IMR-90 (cell line): ENCODE data around the gene EIF1. TPM values are rescaled to one million over a fixed set of nuclear protein-coding genes. Genes with fewer than 3 reads are reported as not detected.
A peak's percentile ranks its signal among the peaks of the same experiment; 100 is the strongest.

Source experiments
- ATAC-seq: fragments of 200-7000 bp; cut with Tn5 transposase; 2 replicates; pipeline ENCODE4 v1.9.1; 2020; ENCODE audit warnings: low read depth, mild to moderate bottlenecking, moderate library complexity
- BruUV-seq: library from RNA; stranded (reverse); fragments of 400-500 nt; replicated peaks from 2 replicates; lab custom pipeline; 2021; lab: Mats Ljungman, UMichigan
- CTCF ChIA-PET: fragments of 300-600 bp; formaldehyde crosslinking; extraction: SDS; loops from one replicate; lab custom pipeline; 2021; ENCODE audit warnings: antibody characterized with exemption; lab: Yijun Ruan, JAX
- POLR2A ChIA-PET: fragments of 300-600 bp; sonication (Branson Sonifier 250); formaldehyde crosslinking; loops from one replicate; lab custom pipeline; 2022; ENCODE audit warnings: antibody characterized with exemption; ENCODE audit not compliant: unreplicated experiment; lab: Charles Lee
- DNase-seq: peaks from one replicate; pipeline ENCODE4 v3.0.0; 2013
- H2AFZ ChIP-seq: replicated peaks from 2 replicates; pipeline ENCODE3; 2013; ENCODE audit warnings: low read length, mild to moderate bottlenecking; ENCODE audit not compliant: poor library complexity
- H2AK5ac ChIP-seq: 2 replicates; pipeline ENCODE4 v1.6.1; 2013; ENCODE audit warnings: low read depth, low read length, inconsistent platforms
- H2AK9ac ChIP-seq: replicated peaks from 2 replicates; pipeline ENCODE3; 2013; ENCODE audit warnings: mild to moderate bottlenecking, low read depth, low read length, moderate library complexity; ENCODE audit not compliant: poor library complexity
- H2BK120ac ChIP-seq: 2 replicates; pipeline ENCODE4 v1.6.1; 2013; ENCODE audit warnings: low read depth, low read length, inconsistent platforms
- H2BK15ac ChIP-seq: 3 replicates; pipeline ENCODE4 v1.6.1; 2013; ENCODE audit warnings: low read depth, low read length, inconsistent platforms
- H2BK20ac ChIP-seq: 2 replicates; pipeline ENCODE4 v1.6.1; 2013; ENCODE audit warnings: low read depth, mild to moderate bottlenecking, inconsistent platforms, low read length, moderate library complexity
- H2BK5ac ChIP-seq: 2 replicates; pipeline ENCODE4 v1.6.1; 2013; ENCODE audit warnings: mild to moderate bottlenecking, low read depth, low read length, inconsistent platforms; ENCODE audit not compliant: poor library complexity, severe bottlenecking
- H3K14ac ChIP-seq: replicated peaks from 2 replicates; pipeline ENCODE4 v1.6.1; 2013; ENCODE audit warnings: low read depth, low read length, inconsistent platforms
- H3K18ac ChIP-seq: 2 replicates; pipeline ENCODE4 v1.6.1; 2013; ENCODE audit warnings: low read depth, low read length, control low read depth
- H3K23ac ChIP-seq: 2 replicates; pipeline ENCODE4 v1.6.1; 2013; ENCODE audit warnings: low read depth, low read length, inconsistent platforms
- H3K27ac ChIP-seq: 2 replicates; pipeline ENCODE4 v1.5.1; 2013; ENCODE audit warnings: mild to moderate bottlenecking, control low read depth, low read length; ENCODE audit not compliant: insufficient read depth
- H3K27me3 ChIP-seq: 2 replicates; pipeline ENCODE4 v1.6.1; 2013; ENCODE audit warnings: low read length; ENCODE audit not compliant: control insufficient read depth, insufficient read depth
- H3K36me3 ChIP-seq: 2 replicates; pipeline ENCODE4 v1.6.1; 2013; ENCODE audit warnings: low read length, mixed read lengths; ENCODE audit not compliant: control insufficient read depth, insufficient read depth
- H3K4ac ChIP-seq: 2 replicates; pipeline ENCODE4 v1.6.1; 2013; ENCODE audit warnings: low read depth, low read length, inconsistent platforms
- H3K4me1 ChIP-seq: 2 replicates; pipeline ENCODE4 v1.6.1; 2013; ENCODE audit warnings: low read length, mixed read lengths; ENCODE audit not compliant: control insufficient read depth, insufficient read depth
- H3K4me2 ChIP-seq: 2 replicates; pipeline ENCODE4 v1.6.1; 2013; ENCODE audit warnings: low read depth, mild to moderate bottlenecking, control low read depth, low read length, moderate library complexity
- H3K4me3 ChIP-seq: 2 replicates; pipeline ENCODE4 v1.5.1; 2013; ENCODE audit warnings: low read depth, mild to moderate bottlenecking, control low read depth, low read length, moderate library complexity; ENCODE audit not compliant: insufficient read depth
- H3K56ac ChIP-seq: 2 replicates; pipeline ENCODE4 v1.6.1; 2013; ENCODE audit warnings: low read length, inconsistent platforms; ENCODE audit not compliant: insufficient read depth; ENCODE audit errors: extremely low read depth
- H3K79me1 ChIP-seq, 2 experiments: 2 replicates each; pipeline ENCODE4 v1.6.1; 2013; ENCODE audit warnings: low read length in 2 of 2, inconsistent platforms in 1 of 2, low read depth in 1 of 2
- H3K9ac ChIP-seq: 2 replicates; pipeline ENCODE4 v1.6.1; 2013; ENCODE audit warnings: low read depth, low read length, control low read depth
- H3K9me1 ChIP-seq: 2 replicates; pipeline ENCODE4 v1.6.1; 2013; ENCODE audit warnings: low read length, inconsistent platforms; ENCODE audit not compliant: insufficient read depth
- H3K9me3 ChIP-seq: 2 replicates; pipeline ENCODE4 v1.6.1; 2013; ENCODE audit warnings: low read length; ENCODE audit not compliant: control insufficient read depth, insufficient read depth
- H4K20me1 ChIP-seq: 2 replicates; pipeline ENCODE4 v1.6.1; 2013; ENCODE audit warnings: low read length, inconsistent platforms; ENCODE audit not compliant: insufficient read depth
- H4K5ac ChIP-seq: 2 replicates; pipeline ENCODE4 v1.6.1; 2013; ENCODE audit warnings: mild to moderate bottlenecking, low read depth, low read length, control low read depth
- H4K8ac ChIP-seq, 2 experiments: 2 replicates each; pipeline ENCODE4 v1.6.1; 2013; ENCODE audit warnings: low read depth in 2 of 2, low read length in 2 of 2, control low read depth in 1 of 2, inconsistent platforms in 1 of 2
- H4K91ac ChIP-seq: 2 replicates; pipeline ENCODE4 v1.6.1; 2013; ENCODE audit warnings: low read depth, low read length, inconsistent platforms; ENCODE audit not compliant: insufficient read depth
- CHD1 ChIP-seq: IDR thresholded peaks from 2 replicates; pipeline ENCODE4 v1.6.1; 2012; ENCODE audit warnings: low read depth, low read length, improper control_type of control experiment
- SMC3 ChIP-seq: fragments of 150-350 bp; IDR thresholded peaks from 2 replicates; pipeline ENCODE4 v1.6.1; 2016; ENCODE audit warnings: low read depth, mild to moderate bottlenecking, antibody characterized with exemption, low read length, moderate library complexity
- USF2 ChIP-seq: fragments of 150-350 bp; IDR thresholded peaks from 2 replicates; pipeline ENCODE4 v1.6.1; 2017; ENCODE audit warnings: mild to moderate bottlenecking, antibody characterized with exemption, low read length, low read depth
- WGBS, 2 experiments: methylation state at CpG; one replicate each; pipeline versions ENCODE4 v1.1.5 to v1.1.7; 2013; ENCODE audit warnings: missing lambda C conversion rate in 2 of 2; ENCODE audit not compliant: insufficient read length in 1 of 2; ENCODE audit errors: extremely low coverage in 2 of 2; 5-methylcytosine and 5-hydroxymethylcytosine counted together
- dilution Hi-C: fragments of 300-500 bp; cut with HindIII; formaldehyde crosslinking; loops from one replicate; pipeline ENCODE4 v1.14.3; 2018; ENCODE audit warnings: low sequenced_read_pairs; ENCODE audit not compliant: unreplicated experiment
- in situ Hi-C: fragments of 300-500 bp; cut with MboI; formaldehyde crosslinking; loops from 3 replicates; pipeline ENCODE4 v1.14.3; 2019; ENCODE audit warnings: low sequenced_read_pairs, inconsistent platforms, mixed read lengths
- intact Hi-C: fragments of 100-400 bp; cut with micrococcal nuclease; formaldehyde crosslinking; loops from 2 replicates; pipeline ENCODE4 v1.10.0; 2022
- microRNA-seq, 2 experiments: library from miRNA; stranded (forward) in 1 of 2; unstranded in 1 of 2; fragments of 10-50 nt in 1 of 2; fragments of <30 nt in 1 of 2; gene quantifications in 1 of 2; microRNA quantifications in 1 of 2; one replicate each; pipeline versions ENCODE3 to v1.1.0; 2013 to 2020; ENCODE audit not compliant: insufficient read depth in 1 of 2, insufficient read length in 1 of 2, unreplicated experiment in 1 of 2
- polyA plus RNA-seq, 3 experiments: library from polyadenylated mRNA; depleted of rRNA; stranded (reverse); fragments of >200 nt; gene quantifications; 2 replicates each; pipeline ENCODE4 v1.2.3, GENCODE V29; 2012; ENCODE audit warnings: low replicate concordance in 1 of 3
- small RNA-seq, 5 experiments: library from RNA; depleted of rRNA; stranded (forward); fragments of <200 nt; gene quantifications; one replicate each; pipeline ENCODE3, GENCODE V24; 2012
- total RNA-seq: library from RNA; depleted of rRNA; stranded (reverse); fragments of >200 nt; gene quantifications from 2 replicates; pipeline ENCODE4 v1.2.3, GENCODE V29; 2012; rRNA removed

EIF1 gene
- total and polyA plus RNA-seq, 2 of the 4 experiments (the other 2 are of a cell fraction) = 89.4 to 381 TPM

GRCh38 chr17:41741709-41742108 lies 53.0 kb downstream of the EIF1 start:
- no TSS peak for BruUV-seq
- no peak overlapping the region for H3K14ac ChIP-seq
- no peak overlapping the region for H2AFZ ChIP-seq
- in situ Hi-C loops = no loop called here
- H4K20me1 ChIP-seq = no peaks in the 10 kb centered on the region
- TF ChIP-seq SMC3 = no peak
- TF ChIP-seq USF2 = no peak
- no peak for TF ChIP-seq CHD1
- H3K9me3 ChIP-seq = no peaks in the 10 kb centered on the region
- H2BK5ac ChIP-seq = no peak overlapping the region
- peaks cover 5% of the 10 kb centered on the region; the same call in 1 of the 2 replicates for H3K4me1 ChIP-seq
- no peak overlapping the region for H2BK15ac ChIP-seq
- H2AK9ac ChIP-seq = peak overlapping the region; percentile 28
- H3K27me3 ChIP-seq = peaks cover 12% of the 10 kb centered on the region
- H3K4ac ChIP-seq = no peak overlapping the region
- H3K4me2 ChIP-seq = no peak overlapping the region
- no peaks in the 10 kb centered on the region for H3K36me3 ChIP-seq
- WGBS, 2 experiments = 82% methylated on average over 5 of the region's 9 CpGs; no CpG with 5 or more reads in 1 of the 2 experiments
- DNase-seq (no peak), ATAC-seq (no peak)
- no peak overlapping the region for H2AK5ac ChIP-seq
- no peak overlapping the region for H2BK120ac ChIP-seq
- no peak overlapping the region for H3K4me3 ChIP-seq
- no peak overlapping the region for H3K18ac ChIP-seq
- H3K23ac ChIP-seq = no peak overlapping the region
- H3K9ac ChIP-seq = no peak overlapping the region
- ChIA-PET CTCF (no interaction called here), POLR2A (no interaction called here)
- no peak overlapping the region for H3K27ac ChIP-seq
- H3K9me1 ChIP-seq = no peaks in the 10 kb centered on the region
- dilution Hi-C loops = no loop called here
- H3K56ac ChIP-seq = no peak overlapping the region
- H3K79me1 ChIP-seq = no peaks in the 10 kb centered on the region
- H4K91ac ChIP-seq = no peak overlapping the region
- intact Hi-C loops = no loop called here
- H4K5ac ChIP-seq = no peak overlapping the region
- no peak overlapping the region for H4K8ac ChIP-seq
- no peak overlapping the region for H2BK20ac ChIP-seq

Small RNA genes within 50 kb of the gene (microRNA-seq; reads per million reads assigned to microRNA genes)
- gene RN7SL399P (ENCODE audit: insufficient read depth, insufficient read length) = not detected
- not detected for gene RNA5SP442 (ENCODE audit: insufficient read depth, insufficient read length)

Small RNA genes within 50 kb of the gene (small RNA-seq; reads per million reads assigned to genes)
- gene RN7SL399P = 0 reads per million in 5 experiments
- 0 to 0.08 (median 0) reads per million in 5 experiments for gene RNA5SP442

Other genes with a start within 250 kb of the EIF1 start
- not detected in 2 replicates for gene KRT38, start 247.9 kb upstream of the EIF1 start, total RNA-seq
- 0.04 and 0.09 TPM in 2 replicates for gene KRT38, start 247.9 kb upstream of the EIF1 start, polyA plus RNA-seq (2012; rRNA removed)
- not detected in 2 replicates for gene KRT32, start 221.5 kb upstream of the EIF1 start, total RNA-seq
- 0.06 and 0.09 TPM in 2 replicates for gene KRT32, start 221.5 kb upstream of the EIF1 start, polyA plus RNA-seq (2012; rRNA removed)
- gene KRT35, start 207.7 kb upstream of the EIF1 start, total RNA-seq = not detected in 2 replicates
- not detected in 2 replicates for gene KRT35, start 207.7 kb upstream of the EIF1 start, polyA plus RNA-seq (2012; rRNA removed)
- not detected in 2 replicates for gene KRT36, start 199.0 kb upstream of the EIF1 start, total RNA-seq
- gene KRT36, start 199.0 kb upstream of the EIF1 start, polyA plus RNA-seq (2012; rRNA removed) = not detected in 2 replicates
- 0.18 and 0.28 TPM in 2 replicates for gene KRT13, start 183.3 kb upstream of the EIF1 start, total RNA-seq
- gene KRT13, start 183.3 kb upstream of the EIF1 start, polyA plus RNA-seq (2012; rRNA removed) = 0.56 and 0.60 TPM in 2 replicates
- 2.9 and 3.6 TPM in 2 replicates for gene KRT15, start 170.0 kb upstream of the EIF1 start, total RNA-seq
- 5.3 and 7.6 TPM in 2 replicates for gene KRT15, start 170.0 kb upstream of the EIF1 start, polyA plus RNA-seq (2012; rRNA removed)
- 14.7 and 18.1 TPM in 2 replicates for gene KRT19, start 160.6 kb upstream of the EIF1 start, total RNA-seq
- 12.0 and 12.5 TPM in 2 replicates for gene KRT19, start 160.6 kb upstream of the EIF1 start, polyA plus RNA-seq (2012; rRNA removed)
- gene KRT9, start 116.8 kb upstream of the EIF1 start, total RNA-seq = not detected in 2 replicates
- gene KRT9, start 116.8 kb upstream of the EIF1 start, polyA plus RNA-seq (2012; rRNA removed) = not detected in 2 replicates
- not detected in 2 replicates for gene KRT14, start 102.0 kb upstream of the EIF1 start, total RNA-seq
- not detected in 2 replicates for gene KRT14, start 102.0 kb upstream of the EIF1 start, polyA plus RNA-seq (2012; rRNA removed)
- not detected in 2 replicates for gene KRT16, start 76.1 kb upstream of the EIF1 start, total RNA-seq
- gene KRT16, start 76.1 kb upstream of the EIF1 start, polyA plus RNA-seq (2012; rRNA removed) = not detected in 2 replicates
- 2.5 TPM in 2 replicates for gene KRT17, start 64.3 kb upstream of the EIF1 start, total RNA-seq
- 4.6 and 5.3 TPM in 2 replicates for gene KRT17, start 64.3 kb upstream of the EIF1 start, polyA plus RNA-seq (2012; rRNA removed)
- gene GAST, start 23.4 kb downstream of the EIF1 start, total RNA-seq = not detected in 2 replicates
- not detected in 2 replicates for gene GAST, start 23.4 kb downstream of the EIF1 start, polyA plus RNA-seq (2012; rRNA removed)
- under 0.01 TPM in 1 of 2 replicates, not detected in the other for gene HAP1, start 45.8 kb downstream of the EIF1 start, total RNA-seq
- gene HAP1, start 45.8 kb downstream of the EIF1 start, polyA plus RNA-seq (2012; rRNA removed) = 0.09 and 0.11 TPM in 2 replicates
- 12.9 and 14.7 TPM in 2 replicates for gene JUP, start 97.8 kb downstream of the EIF1 start, total RNA-seq
- 27.3 and 28.4 TPM in 2 replicates for gene JUP, start 97.8 kb downstream of the EIF1 start, polyA plus RNA-seq (2012; rRNA removed)
- 21.5 and 22.2 TPM in 2 replicates for gene P3H4, start 123.1 kb downstream of the EIF1 start, total RNA-seq
- 66.7 and 76.9 TPM in 2 replicates for gene P3H4, start 123.1 kb downstream of the EIF1 start, polyA plus RNA-seq (2012; rRNA removed)
- gene FKBP10, start 124.1 kb downstream of the EIF1 start, total RNA-seq = 156 and 170 TPM in 2 replicates
- 984 and 1,083 TPM in 2 replicates for gene FKBP10, start 124.1 kb downstream of the EIF1 start, polyA plus RNA-seq (2012; rRNA removed)
- gene NT5C3B, start 147.3 kb downstream of the EIF1 start, total RNA-seq = 83.0 and 92.7 TPM in 2 replicates
- 58.0 and 59.9 TPM in 2 replicates for gene NT5C3B, start 147.3 kb downstream of the EIF1 start, polyA plus RNA-seq (2012; rRNA removed)
- gene KLHL10, start 148.9 kb downstream of the EIF1 start, total RNA-seq = under 0.01 and 0.18 TPM in 2 replicates
- gene KLHL10, start 148.9 kb downstream of the EIF1 start, polyA plus RNA-seq (2012; rRNA removed) = 0.07 TPM in 1 of 2 replicates, not detected in the other
- gene KLHL11, start 176.5 kb downstream of the EIF1 start, total RNA-seq = 38.5 and 43.6 TPM in 2 replicates
- 3.5 and 4.1 TPM in 2 replicates for gene KLHL11, start 176.5 kb downstream of the EIF1 start, polyA plus RNA-seq (2012; rRNA removed)
- gene ACLY, start 230.1 kb downstream of the EIF1 start, total RNA-seq = 228 and 230 TPM in 2 replicates
- 167 and 170 TPM in 2 replicates for gene ACLY, start 230.1 kb downstream of the EIF1 start, polyA plus RNA-seq (2012; rRNA removed)
- 0.54 and 0.56 TPM in 2 replicates for gene ODAD4, start 241.7 kb downstream of the EIF1 start, total RNA-seq
- gene ODAD4, start 241.7 kb downstream of the EIF1 start, polyA plus RNA-seq (2012; rRNA removed) = 0.37 and 0.38 TPM in 2 replicates